NCI-H2107 treated with DMSO at 0.1 percent for 48 hours (cell line): ENCODE data around the gene TNIP1.

Experiments used
- DNase-seq: peaks from one replicate; lab custom pipeline; 2025; ENCODE audit not compliant: unreplicated experiment; lab: John Stamatoyannopoulos, UW

TNIP1 gene

DNA sequence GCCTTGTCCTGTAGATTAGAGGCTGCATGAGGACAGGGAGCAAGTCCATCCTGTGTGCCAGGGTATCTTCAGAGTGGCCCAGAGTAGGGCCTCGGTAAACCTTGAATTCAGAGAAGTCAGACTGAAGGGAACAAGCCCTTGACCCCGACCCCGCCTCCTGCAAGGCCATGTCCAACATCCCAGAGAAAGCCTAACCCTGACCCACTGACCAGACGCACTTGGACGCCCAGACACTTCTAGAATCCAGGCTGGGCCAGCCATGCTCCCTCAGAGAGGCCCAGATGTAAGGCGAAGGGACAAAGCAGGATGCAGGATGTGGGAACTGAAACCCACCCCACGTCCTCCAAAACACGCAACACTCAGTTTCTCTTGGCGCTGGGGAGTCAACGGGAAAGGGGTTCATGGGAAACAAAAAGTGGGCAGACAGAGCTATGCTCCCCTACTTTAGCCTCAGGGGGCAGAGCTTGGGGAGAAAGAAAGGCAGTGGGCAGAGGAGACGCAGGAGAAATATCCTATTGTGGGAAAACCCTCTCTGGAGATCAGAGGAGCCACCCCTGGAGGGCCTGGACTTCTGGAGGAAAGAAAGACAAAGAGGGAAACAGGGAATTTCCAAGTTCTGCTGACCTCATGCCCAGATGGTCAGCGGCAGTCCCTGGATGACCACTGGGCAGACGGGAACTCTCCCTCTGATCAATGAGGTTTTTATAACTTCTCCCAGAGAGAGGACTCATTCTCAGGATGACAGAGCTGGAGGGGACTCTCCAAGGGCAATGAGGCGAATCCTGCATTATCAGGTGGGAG is 13.0 kb downstream of the TNIP1 start:
- DNase-seq, result no peak

DNA sequence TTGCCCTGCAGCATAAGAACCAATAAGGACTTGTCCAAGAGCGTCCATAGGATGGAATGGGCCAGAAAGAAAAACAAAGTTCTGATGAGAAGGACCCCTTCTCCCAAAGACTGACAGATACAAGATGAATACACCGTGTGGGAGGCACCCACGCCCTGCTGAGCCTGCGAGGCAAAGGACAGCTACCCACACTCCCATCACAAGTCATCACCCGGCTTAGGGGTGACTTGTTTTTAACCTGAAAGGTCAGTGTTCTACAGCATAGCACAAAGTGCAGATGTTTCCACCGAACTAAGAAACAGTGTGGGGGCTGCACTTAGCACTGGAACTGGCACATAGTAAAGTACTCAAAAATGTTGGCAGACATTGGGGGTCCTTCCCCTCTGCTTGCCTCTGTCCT is 13.9 kb downstream of the TNIP1 start:
- DNase-seq, result no peak

- no peak for DNase-seq
These were observed 15.2 kb downstream of the TNIP1 start for GRCh38 chr5:151065609-151066008.

DNA sequence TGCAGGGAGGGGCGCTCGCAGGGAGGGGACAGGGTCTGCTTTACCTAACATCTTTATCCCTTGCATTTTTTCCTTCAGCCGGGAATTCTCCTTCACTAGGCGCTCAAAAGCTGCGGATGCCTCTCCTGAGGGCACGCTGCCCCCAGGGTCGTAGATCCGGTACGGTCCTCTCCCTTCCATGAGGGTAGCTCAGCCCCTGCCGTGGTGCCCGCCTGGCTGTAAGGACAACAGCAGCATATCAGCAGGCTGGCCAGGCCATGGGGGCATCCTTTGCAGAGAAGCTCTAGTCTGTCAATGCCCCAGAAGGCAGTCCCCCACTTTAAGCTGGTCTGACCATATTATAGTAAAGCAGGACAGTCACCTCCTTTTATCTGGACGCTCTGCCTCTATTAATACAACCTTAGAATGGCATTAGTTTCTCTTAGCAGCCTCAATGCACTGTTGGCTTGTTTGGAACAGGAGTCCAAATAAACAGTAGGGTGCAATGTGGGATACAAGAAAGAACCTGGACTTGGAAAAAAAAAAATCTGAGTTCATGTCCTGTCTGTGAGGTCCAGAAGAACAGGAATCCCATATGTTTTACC is 15.8 kb downstream of the TNIP1 start:
- no peak for DNase-seq

DNA sequence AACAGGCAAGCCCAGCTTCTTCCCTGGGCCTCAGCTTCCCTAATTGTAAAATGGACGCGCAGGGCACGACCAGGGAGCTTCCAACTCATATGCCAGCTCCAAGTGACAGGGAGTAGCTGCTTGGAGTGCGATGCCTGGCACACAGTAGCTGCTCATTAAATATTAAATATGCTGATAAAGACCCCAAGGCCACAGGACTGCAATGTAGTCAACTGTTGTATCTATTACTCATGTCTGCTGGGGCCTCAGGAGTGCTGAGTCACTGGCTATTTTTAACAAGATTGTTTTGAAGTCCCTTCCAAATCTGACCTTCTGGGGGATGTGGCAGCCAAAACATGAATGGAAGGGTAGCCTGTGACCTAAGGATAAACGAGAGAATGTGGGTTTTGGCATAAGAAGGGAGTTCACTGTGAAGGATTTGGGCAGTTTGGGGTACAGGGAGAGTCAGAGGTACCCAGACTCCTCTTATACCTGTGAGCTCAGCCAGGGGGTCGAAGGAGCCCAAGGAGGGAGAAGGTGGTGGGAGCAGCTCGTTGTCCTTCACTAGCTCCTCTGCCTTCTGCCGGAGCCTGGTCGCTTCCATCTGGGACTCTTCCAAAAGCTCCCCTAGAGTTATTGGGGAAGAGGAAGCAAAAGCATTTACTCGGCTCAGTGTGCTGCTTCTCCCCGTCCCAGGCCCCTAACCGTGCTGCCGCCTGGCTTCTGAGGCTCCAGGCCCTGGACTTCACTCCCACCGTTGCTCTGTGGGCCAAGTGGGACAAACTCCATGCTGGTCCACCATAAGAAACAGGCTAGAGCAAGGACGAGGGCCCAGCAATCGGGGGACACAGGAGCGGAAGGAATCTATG is 17.5 kb downstream of the TNIP1 start:
- no peak for DNase-seq

- no peak for DNase-seq
These were observed 18.3 kb downstream of the TNIP1 start for GRCh38 chr5:151062405-151063141.

DNA sequence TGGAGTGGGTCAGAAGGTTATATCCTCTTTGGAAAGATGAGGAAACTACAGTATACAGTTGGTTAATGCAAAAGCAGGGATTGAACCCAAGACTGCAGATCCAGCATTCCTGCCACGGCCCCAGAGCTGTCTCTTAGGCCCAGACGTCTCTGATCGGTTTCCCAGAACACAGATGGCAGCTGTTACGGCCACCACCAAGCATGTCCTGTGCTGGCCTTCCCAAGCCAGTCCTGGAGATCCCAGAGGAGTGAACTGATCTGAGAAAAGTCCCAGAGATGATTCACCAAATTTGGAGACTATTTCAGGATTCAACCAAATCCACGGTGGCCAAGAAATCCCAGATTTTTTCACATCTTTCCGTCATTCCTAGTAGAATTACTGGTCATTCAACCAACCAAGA is 20.1 kb downstream of the TNIP1 start:
- DNase-seq, result no peak

GRCh38 chr5:151058891-151059489 is 21.8 kb downstream of the TNIP1 start:
- no peak for DNase-seq

- no peak for DNase-seq
These were observed 22.5 kb downstream of the TNIP1 start for GRCh38 chr5:151058301-151058700.

DNA sequence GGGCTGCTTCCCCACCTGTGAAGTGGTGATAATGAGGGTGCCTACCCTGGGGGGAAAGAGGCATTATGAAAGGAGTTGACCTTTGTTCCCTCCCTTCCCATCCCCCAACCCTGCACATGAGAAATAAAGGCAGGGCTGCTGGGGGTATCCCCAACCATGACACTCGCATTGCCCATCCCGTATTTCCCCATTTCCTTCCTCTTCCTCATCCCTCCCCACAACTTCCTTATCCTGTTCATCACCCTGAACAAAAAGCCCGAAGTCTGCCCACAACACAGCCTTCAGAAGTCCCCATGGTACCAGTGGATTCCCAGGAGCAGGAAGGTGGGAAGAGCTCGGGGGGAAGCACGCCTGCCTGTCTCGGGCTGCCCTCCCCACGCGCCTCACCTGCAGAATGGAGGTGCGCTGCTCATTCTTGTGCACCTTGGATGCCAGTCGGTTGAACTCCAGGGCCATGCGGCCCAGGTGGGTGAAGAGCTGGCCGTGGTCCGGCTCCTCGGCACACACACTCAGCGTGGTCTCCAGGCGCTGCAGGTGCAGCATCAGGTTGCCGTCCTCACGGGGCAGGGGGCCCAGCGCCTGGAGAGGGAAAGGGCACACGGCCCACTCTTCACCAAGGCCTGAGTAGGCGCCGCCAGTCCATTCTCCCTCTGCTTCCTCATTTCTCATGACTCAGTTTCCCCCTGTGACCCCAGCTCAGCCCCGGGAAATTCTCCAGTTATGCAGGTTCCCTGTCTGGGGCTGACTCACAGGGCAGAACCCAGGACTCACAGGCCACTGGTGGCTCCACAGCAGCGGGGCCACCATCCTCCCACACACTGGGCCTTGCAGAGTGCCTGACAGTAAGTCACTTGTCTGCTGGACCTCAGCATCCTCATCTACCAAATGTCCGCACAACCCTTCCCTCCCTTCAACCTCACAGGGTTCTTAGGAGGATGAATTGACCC is 24.2 kb downstream of the TNIP1 start:
- no peak for DNase-seq

GRCh38 chr5:151055336-151055735 is 25.5 kb downstream of the TNIP1 start:
- DNase-seq, result no peak

DNA sequence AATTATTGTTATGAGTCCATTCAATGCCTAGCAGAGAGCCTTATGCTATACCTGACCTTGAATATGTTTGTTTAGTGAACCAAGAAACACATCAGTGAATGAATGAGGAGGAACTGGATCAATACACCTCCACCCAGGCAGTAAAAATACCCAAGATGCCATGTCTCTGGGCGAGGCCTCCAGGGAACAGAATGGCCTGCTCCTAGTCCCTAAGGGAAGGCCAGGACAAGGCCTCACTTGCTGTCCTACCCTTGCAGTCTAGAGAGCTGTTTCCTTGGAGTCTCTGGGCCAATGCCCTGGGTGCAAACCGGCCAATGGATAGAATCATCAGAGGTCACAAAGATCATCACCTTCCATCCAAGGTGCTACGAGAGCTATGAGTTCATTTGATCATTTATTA is 26.1 kb downstream of the TNIP1 start:
- DNase-seq, result no peak

- DNase-seq, result no peak
These were observed 26.9 kb downstream of the TNIP1 start for GRCh38 chr5:151053796-151054462.

GRCh38 chr5:151052836-151053235 is 28.0 kb downstream of the TNIP1 start:
- DNase-seq, result no peak

- no peak for DNase-seq
These were observed 28.8 kb downstream of the TNIP1 start for GRCh38 chr5:151051931-151052608.

DNA sequence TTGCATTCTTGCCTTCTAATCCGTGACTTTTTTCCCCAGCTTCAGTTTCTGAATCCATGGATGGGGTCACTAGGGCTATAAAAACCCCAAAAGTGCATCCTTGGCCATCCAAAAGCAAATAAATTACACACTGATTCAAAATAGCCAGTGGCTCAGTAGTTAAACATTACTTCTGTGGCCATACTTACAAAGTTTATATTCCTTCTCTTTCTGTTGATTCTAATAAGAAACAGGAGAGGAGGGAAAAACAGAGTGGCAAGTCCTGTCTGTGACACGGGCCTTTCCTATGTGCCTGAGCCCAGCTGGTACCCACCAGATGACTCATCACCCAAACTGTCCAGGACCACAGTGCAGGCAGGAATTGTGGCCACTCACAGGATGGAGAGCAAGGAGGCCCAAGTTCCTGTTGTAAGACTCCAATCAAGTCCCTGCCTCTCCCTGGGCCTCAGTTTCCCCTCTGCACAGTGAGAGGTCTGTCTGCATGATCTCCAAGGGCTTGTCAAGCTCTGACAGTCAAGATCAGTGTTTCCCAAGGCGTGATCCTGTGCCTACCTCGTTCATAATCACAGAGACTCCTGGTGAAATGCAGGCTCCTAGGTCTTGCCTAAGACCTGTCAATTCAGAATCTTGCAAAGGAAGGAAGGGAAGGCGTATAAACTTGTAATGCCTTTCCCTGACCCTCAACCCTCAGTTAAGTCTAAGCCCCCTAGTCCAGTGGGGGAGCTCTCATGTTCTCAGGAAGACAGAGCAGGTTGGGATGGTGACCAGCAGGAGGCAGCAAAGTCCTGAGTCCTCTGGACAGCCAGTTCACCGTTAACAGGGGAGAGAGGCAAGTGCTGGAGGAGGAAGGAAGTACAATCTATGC is 29.5 kb downstream of the TNIP1 start:
- no peak for DNase-seq

GRCh38 chr5:151048526-151048925 is 32.3 kb downstream of the TNIP1 start:
- DNase-seq, result no peak
